OCI-M2 (cell line): ENCODE results near the gene TRIM38.
"Not testable (repeated sequence)": the region's sequence is repeated elsewhere in the genome, so short reads cannot be mapped to it uniquely, and the experiment has no call there.

Experiments
- DNase-seq: peaks from one replicate; lab custom pipeline; 2025; ENCODE audit not compliant: unreplicated experiment; lab: John Stamatoyannopoulos, UW

Gene TRIM38

GRCh38 chr6:25942561-25943147 is 19.9 kb upstream of the TRIM38 start:
- peak; percentile 41 for DNase-seq

DNA sequence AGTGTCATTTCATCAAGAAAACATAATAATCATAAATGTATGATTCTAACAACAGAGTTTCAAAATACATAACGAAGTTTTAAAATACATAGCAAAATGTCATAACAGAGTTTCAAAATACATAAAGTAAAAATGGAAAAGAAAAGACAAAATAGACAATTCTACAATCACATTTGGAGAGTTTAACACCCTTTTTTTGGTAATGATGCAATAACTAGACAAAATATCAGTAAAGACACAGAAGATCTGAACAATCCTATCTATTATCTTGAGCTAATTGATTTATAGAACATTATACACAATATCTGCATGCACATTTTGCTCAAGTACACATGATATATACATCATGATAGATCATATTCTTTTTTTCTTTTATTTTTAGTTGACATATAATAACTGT is 18.7 kb upstream of the TRIM38 start:
- no peak for DNase-seq

DNA sequence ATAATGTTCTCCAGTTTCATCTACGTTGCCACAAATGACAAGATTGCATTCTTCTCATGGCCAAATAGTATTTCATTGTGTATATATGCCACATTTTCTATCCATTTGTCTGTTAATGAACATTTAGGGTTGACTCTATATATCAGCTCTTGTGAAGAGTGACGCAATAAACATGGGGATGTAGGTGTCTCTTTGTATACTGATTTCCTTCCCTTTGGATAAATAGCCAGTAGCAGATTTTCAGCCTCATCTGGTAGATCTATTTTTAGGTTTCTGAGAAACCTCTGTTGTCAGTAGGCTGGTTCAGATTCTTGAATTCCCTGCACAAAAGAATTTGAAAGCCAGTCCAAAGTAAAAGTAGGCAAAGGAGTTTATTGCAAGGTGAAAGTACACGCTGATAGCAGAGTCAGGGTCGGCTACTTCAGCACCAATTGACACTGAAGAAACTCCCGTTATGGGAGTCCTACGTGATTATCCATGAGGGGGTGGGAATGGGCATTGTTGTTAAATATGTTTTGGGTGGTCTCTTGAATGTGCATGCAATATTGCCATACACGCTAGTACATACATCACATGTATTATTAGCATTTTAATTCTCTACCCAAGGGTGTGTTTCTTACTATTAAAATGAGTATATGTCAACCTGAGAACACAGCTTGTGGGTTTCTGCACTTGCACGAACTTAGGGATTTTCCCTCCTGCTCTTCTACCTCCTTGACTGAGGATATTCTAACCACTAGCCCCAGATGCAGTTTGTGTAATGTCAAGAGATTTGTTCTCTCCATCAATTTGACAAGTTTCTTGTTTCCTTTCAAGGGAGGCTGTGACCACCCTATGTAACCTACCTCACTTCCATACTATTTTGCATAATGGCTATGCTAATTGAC is 17.7 kb upstream of the TRIM38 start:
- DNase-seq, result no peak

GRCh38 chr6:25945738-25946137 is 16.9 kb upstream of the TRIM38 start:
- DNase-seq, result not testable (repeated sequence)

GRCh38 chr6:25946631-25947030 is 16.0 kb upstream of the TRIM38 start:
- DNase-seq, result no peak

DNA sequence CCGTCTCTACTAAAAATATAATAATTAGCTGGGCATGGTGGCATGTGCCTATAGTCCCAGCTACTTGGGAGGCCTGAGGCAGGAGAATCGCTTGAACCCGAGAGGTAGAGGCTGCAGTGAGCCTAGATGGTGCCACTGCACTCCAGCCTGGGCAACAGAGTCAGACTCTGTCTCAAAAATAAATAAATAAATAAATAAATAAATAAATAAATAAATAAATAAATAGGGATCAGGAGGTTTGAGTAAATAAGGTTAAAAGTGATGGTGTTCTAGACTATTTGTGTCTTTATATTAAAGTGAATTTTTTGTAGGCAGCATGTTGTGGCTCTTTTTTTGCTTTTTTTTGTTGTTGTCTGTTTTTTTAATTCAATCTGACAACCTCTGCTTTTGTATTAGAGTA is 15.1 kb upstream of the TRIM38 start:
- DNase-seq, result not testable (repeated sequence)

GRCh38 chr6:25949695-25950094 is 12.9 kb upstream of the TRIM38 start:
- no peak for DNase-seq

- DNase-seq, result no peak
These were observed 12.3 kb upstream of the TRIM38 start for GRCh38 chr6:25950297-25950696.

DNA sequence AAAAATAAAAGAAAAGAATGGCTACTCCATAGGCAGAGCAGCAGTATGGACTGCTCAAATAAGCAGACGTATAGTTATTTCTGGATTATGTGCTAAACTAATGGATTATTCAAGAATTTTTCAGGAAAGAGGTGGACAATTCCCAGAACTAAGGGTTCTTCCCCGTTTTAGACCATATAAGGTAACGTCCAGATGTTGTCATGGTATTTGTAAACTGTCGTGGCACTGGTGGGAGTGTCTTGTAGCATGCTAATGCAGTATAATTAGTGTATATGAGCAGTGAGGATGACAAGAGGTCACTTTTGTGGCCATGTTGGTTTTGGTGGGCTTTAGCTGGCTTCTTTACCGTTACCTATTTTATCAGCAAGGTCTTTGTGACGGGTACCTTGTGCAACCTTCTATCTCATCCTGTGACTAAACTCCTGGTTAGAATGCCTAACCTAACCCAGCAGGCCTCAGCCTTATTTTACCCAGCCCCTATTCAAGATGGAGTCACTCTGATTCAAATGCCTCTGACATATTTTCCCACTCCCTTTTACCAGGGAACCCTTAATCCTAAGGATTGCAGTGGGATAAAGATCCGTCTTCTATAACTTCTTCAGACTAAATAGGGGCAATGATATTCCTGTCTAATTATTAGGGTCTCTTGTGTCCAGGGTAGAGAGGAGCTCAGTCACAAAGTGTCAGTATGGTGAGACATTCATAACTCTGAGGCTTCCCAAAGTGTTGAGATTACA is 11.1 kb upstream of the TRIM38 start:
- DNase-seq, result no peak

DNA sequence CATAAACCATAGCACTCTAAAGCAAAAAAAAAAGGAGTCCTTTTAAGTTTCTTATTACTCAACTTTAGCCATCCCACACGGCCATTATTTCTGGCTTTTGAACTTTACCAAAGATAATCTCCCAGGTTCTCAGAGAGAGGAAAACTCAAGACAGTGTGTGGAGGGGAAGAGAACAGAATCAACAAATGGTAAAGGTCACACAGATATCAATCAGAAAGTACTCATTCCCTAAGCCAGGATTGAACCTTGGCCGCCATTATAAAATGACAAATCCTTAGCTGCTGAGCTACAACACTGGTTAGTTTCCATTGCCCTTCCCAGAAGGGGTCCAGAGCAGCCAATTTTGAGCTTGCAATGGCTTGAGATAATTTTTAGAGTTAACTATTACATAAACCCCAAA is 10.1 kb upstream of the TRIM38 start:
- DNase-seq, result no peak

DNA sequence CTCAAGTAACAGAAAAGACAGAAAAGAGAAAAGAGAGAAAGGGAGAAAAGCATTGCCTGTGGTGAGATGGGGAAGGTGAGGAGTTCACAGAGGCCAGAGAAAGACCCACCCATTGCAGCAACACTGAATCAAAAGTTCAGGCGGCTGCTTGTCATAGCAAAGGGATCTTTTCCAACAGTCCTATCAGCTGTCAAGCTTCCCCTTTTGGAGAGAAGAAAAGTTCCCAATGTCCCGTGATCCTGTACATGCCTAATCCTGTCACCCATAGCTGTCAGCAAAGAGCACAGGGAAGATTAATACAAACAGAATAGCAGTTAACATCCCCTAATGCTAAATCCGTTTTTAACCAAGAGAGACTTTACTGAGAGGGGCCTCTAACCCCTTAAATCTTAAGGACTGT is 8.9 kb upstream of the TRIM38 start:
- no peak for DNase-seq

DNA sequence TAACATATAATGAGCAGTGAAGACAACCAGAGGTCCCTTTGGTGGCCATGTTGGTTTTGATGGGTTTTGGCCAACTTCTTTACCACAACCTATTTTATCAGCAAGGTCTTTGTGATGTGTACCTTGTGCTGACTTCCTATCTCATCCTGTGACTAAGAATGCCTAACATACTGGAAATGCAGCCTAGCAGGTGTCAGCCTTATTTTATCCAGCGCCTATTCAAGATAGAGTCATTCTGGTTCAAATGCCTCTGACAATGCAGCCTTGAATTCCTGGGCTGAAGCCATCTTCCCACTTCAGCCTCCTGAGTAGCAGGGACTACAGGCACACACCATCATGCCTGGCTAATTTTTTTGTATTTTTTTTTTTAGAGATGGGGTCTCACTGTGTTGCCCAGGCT is 7.8 kb upstream of the TRIM38 start:
- no peak for DNase-seq

DNA sequence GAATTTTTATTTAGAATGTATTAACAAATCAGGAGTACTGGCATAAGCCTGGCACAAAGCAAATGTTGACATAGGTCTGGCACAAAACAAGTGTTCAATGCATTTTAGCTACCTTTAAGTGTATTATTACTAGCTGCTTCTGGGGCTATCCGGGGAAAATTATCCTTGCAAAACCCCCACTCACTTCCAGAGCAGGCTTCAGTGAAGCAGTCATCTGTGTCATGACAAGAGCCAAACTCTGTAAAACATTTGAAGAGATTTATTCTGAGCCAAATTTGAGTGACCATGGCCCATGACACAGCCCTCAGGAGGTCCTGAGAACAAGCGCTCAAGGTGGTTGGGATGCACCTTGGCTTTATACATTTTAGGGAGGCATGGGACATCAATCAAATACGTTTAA is 6.4 kb upstream of the TRIM38 start:
- DNase-seq, result no peak

DNA sequence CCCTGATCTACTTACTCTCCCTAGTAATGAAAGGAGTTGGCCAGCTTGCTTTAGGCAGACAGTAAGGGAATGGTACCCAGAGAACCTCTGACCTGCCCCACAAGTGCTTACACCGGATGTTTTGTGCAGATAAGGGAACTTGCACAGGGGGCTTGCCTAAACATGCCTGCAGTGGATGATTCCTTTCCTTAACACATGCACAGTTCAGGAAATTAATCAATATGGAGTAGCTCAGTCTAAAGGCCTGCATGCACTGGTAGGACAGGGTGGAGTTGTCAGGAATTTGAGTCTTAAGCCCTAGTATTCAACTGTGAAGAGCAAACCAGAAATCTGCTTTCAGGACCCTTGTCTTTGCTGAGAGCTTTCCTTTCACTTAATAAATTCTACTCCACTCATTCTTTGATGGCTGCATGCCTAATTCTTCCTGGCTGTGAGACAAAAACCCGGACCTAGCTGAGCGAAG is 3.9 kb upstream of the TRIM38 start:
- DNase-seq, result no peak

GRCh38 chr6:25959890-25960536 is 2.6 kb upstream of the TRIM38 start:
- DNase-seq, result no peak

DNA sequence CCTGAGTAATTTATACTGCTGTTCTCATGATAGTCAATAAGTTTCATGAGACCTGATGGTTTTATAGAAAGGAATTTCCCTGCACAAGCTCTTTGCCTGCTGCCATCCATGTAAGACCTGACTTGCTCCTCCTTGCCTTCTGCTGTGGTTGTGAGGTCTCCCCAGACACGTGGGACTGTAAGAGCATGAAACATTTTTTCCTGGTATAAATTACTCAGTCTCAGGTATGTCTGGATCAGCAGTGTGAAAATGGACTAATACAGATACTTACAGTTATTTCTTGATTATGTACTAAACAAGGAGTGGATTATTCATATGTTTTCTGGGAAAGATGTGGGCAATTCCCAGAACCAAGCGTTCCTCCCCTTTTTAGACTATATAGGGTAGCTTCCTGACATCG is 1.9 kb upstream of the TRIM38 start:
- DNase-seq, result no peak

- DNase-seq, result no peak
These were observed 918 bp upstream of the TRIM38 start for GRCh38 chr6:25961619-25962148.

DNA sequence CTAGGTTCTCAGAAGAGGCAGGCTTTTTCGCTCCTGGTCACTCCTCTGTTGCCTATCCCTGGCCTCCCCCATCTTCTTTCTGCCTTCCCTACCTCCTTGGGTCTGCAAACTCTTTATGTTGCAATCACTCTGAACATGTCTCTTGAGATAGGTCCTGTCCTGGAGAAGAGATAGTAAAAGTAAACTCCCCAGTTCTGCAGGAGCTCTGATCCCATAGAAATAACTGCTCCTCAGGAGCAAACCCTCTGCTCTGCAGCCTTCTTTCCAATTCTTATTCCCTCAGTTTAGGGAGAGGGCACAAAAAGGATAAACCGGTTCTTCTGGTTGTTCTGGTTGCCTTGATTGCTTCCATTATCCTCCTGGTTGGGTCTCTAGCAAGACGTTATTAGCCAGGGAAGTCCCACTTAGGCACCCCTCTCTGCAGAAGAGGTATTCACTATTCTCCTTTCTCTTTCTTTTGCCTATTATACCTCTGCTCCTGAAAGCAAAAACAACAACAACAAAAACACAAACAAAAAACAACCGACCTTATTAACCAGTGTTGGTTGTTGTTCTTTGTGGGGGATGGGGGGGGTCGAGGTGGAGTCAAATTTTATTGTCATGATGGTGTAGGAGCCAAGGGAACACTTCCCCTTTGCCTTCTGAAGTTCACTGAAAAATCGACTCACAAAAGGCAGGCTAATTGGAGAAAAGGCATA is 973 bp downstream of the TRIM38 start:
- DNase-seq, result no peak

DNA sequence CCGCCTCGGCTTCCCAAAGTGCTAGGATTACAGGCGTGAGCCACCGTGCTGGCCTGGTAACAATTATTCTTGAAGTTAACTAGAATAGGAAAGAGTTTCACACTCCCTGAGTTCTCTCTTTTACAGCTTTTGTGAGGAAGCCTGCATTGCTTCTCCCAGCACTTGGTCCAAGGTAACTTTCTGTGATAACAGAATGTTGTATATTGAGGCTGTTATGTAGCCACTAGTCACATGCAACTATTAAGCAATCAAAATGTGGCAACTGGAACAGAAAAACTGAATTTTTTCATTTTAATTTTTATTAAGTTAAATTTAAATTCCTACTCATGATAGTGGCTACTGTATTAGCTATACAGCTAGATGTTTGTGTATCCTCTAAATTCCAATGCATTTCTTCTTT is 2.5 kb downstream of the TRIM38 start:
- no peak for DNase-seq

GRCh38 chr6:25966711-25967110 is 4.1 kb downstream of the TRIM38 start:
- DNase-seq, result no peak

- no peak for DNase-seq
These were observed 6.2 kb downstream of the TRIM38 start for GRCh38 chr6:25968769-25969168.
